Epithelial cell of proximal tubule (primary cell): ENCODE data around the gene NLGN1. TPM values are rescaled to one million over a fixed set of nuclear protein-coding genes. Genes with fewer than 3 reads are reported as not detected.

Experiments used
- DNase-seq: peaks from one replicate; pipeline ENCODE4 v3.0.0-alpha.2; 2011; ENCODE audit warnings: low read depth
- H3K4me3 ChIP-seq: 2 replicates; pipeline ENCODE4 v1.5.1; 2011; ENCODE audit warnings: low read depth, mild to moderate bottlenecking, low read length
- total RNA-seq: library from RNA; depleted of rRNA; stranded (reverse); fragments of >200 nt; gene quantifications from 2 replicates; pipeline ENCODE4 v1.2.3, GENCODE V29; 2015
- TF ChIP-seq, protein P1 (sequence below): conservative IDR thresholded peaks from 2 replicates; pipeline ENCODE4 v1.5.1; 2012; ENCODE audit warnings: low read depth, mild to moderate bottlenecking, low read length

Gene NLGN1
- total RNA-seq, 1 donor from 2014 or later, result 1.9 TPM

GRCh38 chr3:173465898-173466678, 68.5 kb downstream of the NLGN1 start:
- DNase-seq, result no peak
- no peak overlapping the region for H3K4me3 ChIP-seq
- TF ChIP-seq, protein P1, sequence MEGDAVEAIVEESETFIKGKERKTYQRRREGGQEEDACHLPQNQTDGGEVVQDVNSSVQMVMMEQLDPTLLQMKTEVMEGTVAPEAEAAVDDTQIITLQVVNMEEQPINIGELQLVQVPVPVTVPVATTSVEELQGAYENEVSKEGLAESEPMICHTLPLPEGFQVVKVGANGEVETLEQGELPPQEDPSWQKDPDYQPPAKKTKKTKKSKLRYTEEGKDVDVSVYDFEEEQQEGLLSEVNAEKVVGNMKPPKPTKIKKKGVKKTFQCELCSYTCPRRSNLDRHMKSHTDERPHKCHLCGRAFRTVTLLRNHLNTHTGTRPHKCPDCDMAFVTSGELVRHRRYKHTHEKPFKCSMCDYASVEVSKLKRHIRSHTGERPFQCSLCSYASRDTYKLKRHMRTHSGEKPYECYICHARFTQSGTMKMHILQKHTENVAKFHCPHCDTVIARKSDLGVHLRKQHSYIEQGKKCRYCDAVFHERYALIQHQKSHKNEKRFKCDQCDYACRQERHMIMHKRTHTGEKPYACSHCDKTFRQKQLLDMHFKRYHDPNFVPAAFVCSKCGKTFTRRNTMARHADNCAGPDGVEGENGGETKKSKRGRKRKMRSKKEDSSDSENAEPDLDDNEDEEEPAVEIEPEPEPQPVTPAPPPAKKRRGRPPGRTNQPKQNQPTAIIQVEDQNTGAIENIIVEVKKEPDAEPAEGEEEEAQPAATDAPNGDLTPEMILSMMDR, result no peak

DNA sequence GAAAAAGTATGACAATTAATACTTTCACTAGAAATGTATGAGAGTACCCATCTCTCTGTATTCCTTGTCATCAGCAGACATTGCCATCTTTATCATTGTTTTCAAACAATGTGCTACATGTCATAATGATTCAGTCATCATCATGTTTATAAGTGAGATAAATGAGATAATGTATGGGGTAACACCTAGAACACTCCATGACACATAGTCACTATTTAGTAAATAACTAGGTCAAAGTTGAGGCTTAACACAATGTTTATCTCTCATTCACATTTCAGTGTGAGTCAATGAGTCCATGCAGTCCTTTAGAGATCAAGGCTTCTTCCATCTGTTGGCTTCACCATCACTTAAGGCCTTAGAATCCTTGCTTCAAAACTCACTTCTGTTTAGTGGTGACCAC, 70.0 kb downstream of the NLGN1 start:
- DNase-seq, result no peak
- no peak overlapping the region for H3K4me3 ChIP-seq
- TF ChIP-seq, protein P1, result no peak

- TF ChIP-seq, protein P1, result no peak
- DNase-seq, result no peak
- H3K4me3 ChIP-seq, result no peak overlapping the region
Observed at GRCh38 chr3:173473237-173473636, 75.7 kb downstream of the NLGN1 start.

- TF ChIP-seq, protein P1, result no peak
Observed at GRCh38 chr3:173479301-173479700, 81.8 kb downstream of the NLGN1 start.

GRCh38 chr3:173501931-173502489, 104.5 kb downstream of the NLGN1 start:
- TF ChIP-seq, protein P1, result no peak
- DNase-seq, result no peak
- H3K4me3 ChIP-seq, result no peak overlapping the region

More at GRCh38 chr3:173479301-173479700, 81.8 kb downstream of the NLGN1 start:
- DNase-seq, result no peak
- H3K4me3 ChIP-seq, result no peak overlapping the region

GRCh38 chr3:173502983-173503568, 105.5 kb downstream of the NLGN1 start:
- H3K4me3 ChIP-seq, result no peak overlapping the region
- no peak for DNase-seq
- TF ChIP-seq, protein P1, result no peak
